Common myeloid progenitor, CD34-positive (primary cell): ENCODE data around the gene PAPOLB.
A peak's percentile ranks its signal among the peaks of the same experiment; 100 is the strongest.

Experiments
- CTCF ChIA-PET: fragments of 350-600 bp; sonication (Branson Sonifier 250); formaldehyde crosslinking; loops from one replicate; lab custom pipeline; 2021; ENCODE audit warnings: antibody characterized with exemption; lab: Charles Lee
- POLR2A ChIA-PET: fragments of 350-600 bp; sonication (Branson Sonifier 250); formaldehyde crosslinking; loops from one replicate; lab custom pipeline; 2021; ENCODE audit warnings: antibody characterized with exemption; lab: Charles Lee
- DNase-seq, 3 donors: peaks; one replicate each; pipeline versions ENCODE4 v3.0.0 to v3.0.0-alpha.2; 2013
- H3K27ac ChIP-seq, 2 experiments: 1 replicate in 1 of 2; 2 replicates in 1 of 2; pipeline ENCODE4 v1.7.0; 2013; ENCODE audit warnings: inconsistent platforms in 2 of 2, low read length in 2 of 2, mild to moderate bottlenecking in 2 of 2, low read depth in 1 of 2, moderate library complexity in 1 of 2; ENCODE audit not compliant: severe bottlenecking in 2 of 2, insufficient read depth in 1 of 2, poor library complexity in 1 of 2
- H3K27me3 ChIP-seq, 5 experiments: replicated peaks in 2 of 5; 1 replicate in 3 of 5; 2 replicates in 2 of 5; pipeline versions ENCODE4 v1.6.1 to v1.7.0; 2013; ENCODE audit warnings: low read length in 4 of 5, mild to moderate bottlenecking in 2 of 5, moderate library complexity in 2 of 5, inconsistent platforms in 1 of 5; ENCODE audit not compliant: insufficient read depth in 5 of 5, control insufficient read depth in 4 of 5
- H3K36me3 ChIP-seq, 4 experiments: 1 replicate in 2 of 4; 2 replicates in 2 of 4; pipeline versions ENCODE4 v1.6.1 to v1.7.0; 2013; ENCODE audit warnings: low read length in 3 of 4, control low read depth in 1 of 4, mild to moderate bottlenecking in 1 of 4; ENCODE audit not compliant: control insufficient read depth in 4 of 4, insufficient read depth in 4 of 4
- H3K4me1 ChIP-seq, 4 experiments: 1 replicate in 3 of 4; 2 replicates in 1 of 4; pipeline versions ENCODE4 v1.6.1 to v1.7.1; 2013; ENCODE audit warnings: low read length in 3 of 4, mild to moderate bottlenecking in 3 of 4, control low read depth in 1 of 4, inconsistent platforms in 1 of 4, moderate library complexity in 1 of 4; ENCODE audit not compliant: control insufficient read depth in 4 of 4, insufficient read depth in 4 of 4; ENCODE audit errors: control extremely low read depth in 1 of 4
- H3K4me3 ChIP-seq, 7 experiments: 1 replicate in 4 of 7; 2 replicates in 3 of 7; pipeline versions ENCODE4 v1.5.1 to v1.7.0; 2013; ENCODE audit warnings: mild to moderate bottlenecking in 7 of 7, low read length in 6 of 7, moderate library complexity in 6 of 7, inconsistent platforms in 2 of 7, low read depth in 2 of 7, control low read depth in 1 of 7; ENCODE audit not compliant: insufficient read depth in 4 of 7, control insufficient read depth in 1 of 7; ENCODE audit errors: extremely low read depth in 1 of 7
- H3K9me3 ChIP-seq, 5 experiments: 1 replicate in 4 of 5; 2 replicates in 1 of 5; pipeline versions ENCODE4 v1.6.1 to v1.7.1; 2013; ENCODE audit warnings: low read length in 4 of 5, mild to moderate bottlenecking in 2 of 5, inconsistent platforms in 1 of 5, low read depth in 1 of 5, moderate library complexity in 1 of 5; ENCODE audit not compliant: control insufficient read depth in 4 of 5, insufficient read depth in 2 of 5; ENCODE audit errors: control extremely low read depth in 1 of 5
- WGBS: methylation state at CpG from one replicate; pipeline ENCODE4 v1.1.5; 2013; ENCODE audit not compliant: insufficient coverage; 5-methylcytosine and 5-hydroxymethylcytosine counted together

The PAPOLB gene

DNA sequence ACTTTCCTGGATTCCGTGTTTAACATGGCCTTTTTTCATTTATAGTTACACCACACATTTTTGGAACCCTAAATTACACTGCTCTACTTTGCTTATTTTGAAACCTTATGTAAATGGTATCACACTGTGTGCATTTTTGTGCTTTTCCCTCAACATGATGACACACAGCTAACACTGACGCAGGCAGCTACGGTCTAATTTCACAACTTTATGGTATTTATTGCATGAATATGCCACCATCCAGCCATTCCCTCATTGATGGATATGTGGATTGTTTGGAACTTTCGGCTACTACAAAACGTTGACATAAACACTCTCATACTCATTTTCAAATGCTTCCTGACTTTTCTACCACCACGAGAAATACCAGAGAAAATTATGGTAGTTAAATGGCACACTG, 6.9 kb downstream of the PAPOLB start:
- Histone ChIP-seq H3K9me3 (peaks cover 0 to 12% (median 3%) of the 10 kb centered on the region in 5 experiments), H3K4me3 (no peak overlapping the region), H3K27me3 (peaks cover 0 to 11% (median 3%) of the 10 kb centered on the region in 5 experiments), H3K36me3 (no peaks in the 10 kb centered on the region), H3K27ac (no peak overlapping the region), H3K4me1 (no peaks in the 10 kb centered on the region)
- ChIA-PET CTCF (interaction anchor here (0.6 to 2.8 kb wide), 4 partner anchors 24 to 172 kb away, joined by 3 to 11 read pairs (median 4); partner anchors contain the start of gene RADIL), POLR2A (no interaction called here)
- no peak for DNase-seq
- WGBS = 100% methylated on average over 1 of the region's 6 CpGs

DNA sequence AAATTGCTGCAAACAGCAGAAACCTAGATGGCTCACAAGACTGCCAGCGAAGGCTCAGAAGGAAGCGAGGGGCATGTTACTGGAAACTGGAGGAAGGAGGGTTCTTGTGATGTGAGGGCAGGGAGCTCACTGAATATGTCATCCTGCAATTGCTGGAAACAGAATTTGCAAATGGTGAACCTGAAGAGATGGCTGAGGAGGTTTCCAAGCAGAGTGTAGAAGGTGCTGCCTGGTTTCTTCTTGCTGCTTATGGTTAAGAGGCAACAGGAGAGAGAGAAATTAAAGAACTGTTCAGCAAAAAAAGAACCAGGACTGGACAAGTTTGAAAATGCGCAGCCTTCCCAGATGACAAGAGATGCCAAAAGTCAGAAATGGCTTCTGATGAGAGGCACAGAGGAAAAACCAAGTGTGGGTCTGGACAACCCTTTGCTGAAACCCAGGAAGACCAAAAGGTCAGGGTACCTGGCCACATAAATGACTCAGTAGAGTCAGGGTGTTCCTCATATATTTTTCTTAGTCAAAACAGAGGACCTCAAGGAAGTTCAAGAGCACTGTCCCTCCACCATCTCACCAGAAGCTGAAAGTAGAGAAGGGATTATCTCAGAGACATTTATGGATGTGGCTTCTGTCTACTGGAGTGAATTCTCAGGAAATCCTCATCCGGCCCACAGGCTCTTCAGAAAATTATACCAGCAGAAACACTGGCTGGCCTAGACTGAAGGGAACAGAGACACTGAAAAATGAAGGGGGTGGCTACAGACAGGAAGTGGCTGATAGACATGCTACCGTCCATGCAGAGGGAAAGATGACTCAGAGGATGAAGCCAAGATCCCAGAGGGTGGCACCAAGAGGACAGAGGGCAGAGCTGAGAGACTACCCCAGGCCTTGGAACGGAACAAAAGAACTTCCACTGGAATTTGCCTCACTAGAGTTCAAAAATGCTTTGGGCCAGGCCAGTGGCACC, 10.1 kb downstream of the PAPOLB start:
- CTCF ChIA-PET = interaction anchor here (2.0 kb wide), 1 partner anchor 22 kb away, joined by 6 read pairs; no protein-coding TSS in a partner anchor
- Histone ChIP-seq H3K9me3 (peaks cover 0 to 12% (median 3%) of the 10 kb centered on the region in 5 experiments), H3K27me3 (no peaks in the 10 kb centered on the region), H3K36me3 (no peaks in the 10 kb centered on the region), H3K4me3 (no peak overlapping the region), H3K27ac (no peak overlapping the region), H3K4me1 (no peaks in the 10 kb centered on the region)
- WGBS = 87% methylated on average over 6 of the region's 6 CpGs
- POLR2A ChIA-PET = interaction anchor here (0.6 kb wide), 1 partner anchor 35 kb away, joined by 3 read pairs; no protein-coding TSS in a partner anchor
- DNase-seq = no peak

DNA sequence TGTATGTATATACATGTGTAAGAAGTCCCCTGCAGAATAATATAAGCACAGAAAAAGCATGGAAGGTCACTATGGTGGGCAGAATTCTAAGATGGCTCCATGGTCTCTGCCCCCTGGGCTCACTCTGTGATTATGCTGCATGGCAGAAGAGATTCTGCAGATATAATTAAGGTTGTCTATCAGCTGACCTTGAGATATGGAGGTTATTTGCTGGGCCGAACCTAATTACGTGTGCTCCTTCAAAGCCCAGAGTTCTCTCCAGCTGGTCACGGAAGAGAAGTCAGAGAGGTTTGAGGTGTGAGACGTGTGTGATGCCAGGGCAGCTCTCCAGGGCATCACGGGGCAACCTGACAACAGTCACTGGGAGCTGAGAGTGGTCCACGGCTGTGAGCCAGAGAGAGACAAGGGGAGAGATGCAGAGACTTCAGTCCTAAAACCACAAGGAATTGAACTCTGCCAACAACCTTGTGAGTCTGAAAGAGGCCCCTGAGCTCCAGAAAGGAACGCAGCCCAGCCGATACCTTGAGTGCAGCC, 11.5 kb downstream of the PAPOLB start:
- Histone ChIP-seq H3K27ac (no peak overlapping the region), H3K27me3 (no peaks in the 10 kb centered on the region), H3K9me3 (peaks cover 0 to 12% (median 3%) of the 10 kb centered on the region in 5 experiments), H3K36me3 (no peaks in the 10 kb centered on the region), H3K4me3 (no peak overlapping the region), H3K4me1 (peaks cover 0 to 4% (median 2%) of the 10 kb centered on the region in 4 experiments)
- CTCF ChIA-PET = interaction anchor here (1.2 to 2.1 kb wide), 5 partner anchors 21 to 68 kb away, joined by 3 to 11 read pairs (median 7); partner anchors contain the start of gene RADIL
- POLR2A ChIA-PET = no interaction called here
- WGBS = 95% methylated on average over 8 of the region's 8 CpGs
- DNase-seq = no peak

- WGBS = 42% methylated on average over 2 of the region's 4 CpGs
- H3K27me3 ChIP-seq = no peaks in the 10 kb centered on the region
- no peak overlapping the region for H3K27ac ChIP-seq
- H3K9me3 ChIP-seq = peaks cover 0 to 12% (median 3%) of the 10 kb centered on the region in 5 experiments
- no peak overlapping the region for H3K4me3 ChIP-seq
- peaks cover 0 to 4% (median 2%) of the 10 kb centered on the region in 4 experiments for H3K4me1 ChIP-seq
- POLR2A ChIA-PET = no interaction called here
- CTCF ChIA-PET = interaction anchor here (1.0 to 2.1 kb wide), 10 partner anchors 10 to 237 kb away, joined by 3 to 11 read pairs (median 5); partner anchors contain the start of gene RADIL
- peak; percentile 27 to 66 (median 64) for DNase-seq
- no peaks in the 10 kb centered on the region for H3K36me3 ChIP-seq
Observed at GRCh38 chr7:4849390-4849789, 12.4 kb downstream of the PAPOLB start.

GRCh38 chr7:4845740-4846142, 16.1 kb downstream of the PAPOLB start:
- no peaks in the 10 kb centered on the region for H3K36me3 ChIP-seq
- CTCF ChIA-PET = interaction anchor here (0.6 to 2.1 kb wide), 12 partner anchors 10 to 257 kb away, joined by 3 to 11 read pairs (median 4); partner anchors contain the start of gene RADIL
- peaks cover 0 to 4% (median 2%) of the 10 kb centered on the region in 4 experiments for H3K4me1 ChIP-seq
- H3K9me3 ChIP-seq = peaks cover 0 to 3% (median 0%) of the 10 kb centered on the region in 5 experiments
- DNase-seq = peak; percentile 13 to 45 (median 45)
- POLR2A ChIA-PET = no interaction called here
- 15% methylated on average over 17 of the region's 18 CpGs for WGBS
- H3K27me3 ChIP-seq = peaks cover 0 to 2% (median 0%) of the 10 kb centered on the region in 5 experiments
- H3K27ac ChIP-seq = peak overlapping the region in 1 of 2 experiments; percentile 27
- H3K4me3 ChIP-seq = peak overlapping the region in 5 of 7 experiments; percentile 22 to 74 (median 52)

GRCh38 chr7:4842319-4843064, 19.3 kb downstream of the PAPOLB start:
- ChIA-PET CTCF (interaction anchor here (0.6 to 1.2 kb wide), 4 partner anchors 20 to 741 kb away, joined by 3 read pairs; partner anchors contain the start of gene RADIL), POLR2A (no interaction called here)
- H3K36me3 ChIP-seq = no peaks in the 10 kb centered on the region

More at GRCh38 chr7:4842319-4843064, 19.3 kb downstream of the PAPOLB start:
- peaks cover 0 to 4% (median 2%) of the 10 kb centered on the region in 4 experiments for H3K4me1 ChIP-seq
- H3K27me3 ChIP-seq = peaks cover 0 to 2% (median 0%) of the 10 kb centered on the region in 5 experiments
- no peaks in the 10 kb centered on the region for H3K9me3 ChIP-seq
- WGBS = 92% methylated on average over 16 of the region's 22 CpGs
- H3K27ac ChIP-seq = no peak overlapping the region
- no peak overlapping the region for H3K4me3 ChIP-seq
- DNase-seq = no peak
